Liver (tissue), 9 donors: Measurements from ENCODE around the gene PIK3CA. TPM values are rescaled to one million over a fixed set of nuclear protein-coding genes. Genes with fewer than 3 reads are reported as not detected.
"Not testable (repeated sequence)": the region's sequence is repeated elsewhere in the genome, so short reads cannot be mapped to it uniquely, and the experiment has no call there.

Source experiments
- DNase-seq: peaks from one replicate; pipeline ENCODE4 v3.0.0-alpha.2; 2017; ENCODE audit warnings: low spot score
- H3K27ac ChIP-seq, 2 donors: one replicate each; pipeline ENCODE4 v1.7.0; 2013; ENCODE audit warnings: inconsistent platforms in 2 of 2, low read length in 2 of 2, control low read depth in 1 of 2, low read depth in 1 of 2, mild to moderate bottlenecking in 1 of 2
- H3K27me3 ChIP-seq, 4 donors: one replicate each; pipeline versions ENCODE4 v1.6.1 to v1.7.0; 2013; ENCODE audit warnings: low read length in 3 of 4, inconsistent platforms in 1 of 4, mild to moderate bottlenecking in 1 of 4, moderate library complexity in 1 of 4; ENCODE audit not compliant: control insufficient read depth in 4 of 4, insufficient read depth in 4 of 4
- H3K36me3 ChIP-seq, 4 donors: one replicate each; pipeline versions ENCODE4 v1.6.1 to v1.7.0; 2013; ENCODE audit warnings: low read length in 3 of 4, mild to moderate bottlenecking in 3 of 4, low read depth in 1 of 4, moderate library complexity in 1 of 4; ENCODE audit not compliant: control insufficient read depth in 4 of 4, insufficient read depth in 3 of 4
- H3K4me1 ChIP-seq, 4 donors: one replicate each; pipeline versions ENCODE4 v1.6.1 to v1.7.0; 2013; ENCODE audit warnings: low read length in 3 of 4, mild to moderate bottlenecking in 3 of 4, moderate library complexity in 1 of 4; ENCODE audit not compliant: control insufficient read depth in 4 of 4, insufficient read depth in 4 of 4
- H3K4me3 ChIP-seq, 3 donors: one replicate each; pipeline versions ENCODE4 v1.6.1 to v1.7.0; 2013; ENCODE audit warnings: low read length in 3 of 3, control low read depth in 1 of 3, low read depth in 1 of 3, mild to moderate bottlenecking in 1 of 3
- H3K9ac ChIP-seq, 2 donors: one replicate each; pipeline ENCODE4 v1.7.0; 2013; ENCODE audit warnings: low read length in 2 of 2, mild to moderate bottlenecking in 2 of 2, moderate library complexity in 2 of 2, control low read depth in 1 of 2, low read depth in 1 of 2
- H3K9me3 ChIP-seq, 4 donors: one replicate each; pipeline versions ENCODE4 v1.6.1 to v1.7.0; 2013; ENCODE audit warnings: low read length in 3 of 4; ENCODE audit not compliant: control insufficient read depth in 4 of 4
- CTCF ChIP-seq: fragments of 150-350 bp; IDR thresholded peaks from 2 replicates; pipeline ENCODE4 v1.5.1; 2017; ENCODE audit warnings: improper control_type of control experiment, low read depth, low read length; ENCODE audit not compliant: missing input control
- FOXA1 ChIP-seq: IDR thresholded peaks from 2 replicates; pipeline ENCODE4 v1.6.1; 2016; ENCODE audit warnings: antibody characterized with exemption
- FOXA2 ChIP-seq: IDR thresholded peaks from 2 replicates; pipeline ENCODE4 v1.6.1; 2016; ENCODE audit warnings: antibody characterized with exemption
- HNF4A ChIP-seq, 2 donors: conservative IDR thresholded peaks; 2 replicates each; pipeline ENCODE4 v1.6.1; 2016; ENCODE audit warnings: antibody characterized with exemption in 2 of 2, mild to moderate bottlenecking in 2 of 2
- HNF4G ChIP-seq: IDR thresholded peaks from 2 replicates; pipeline ENCODE4 v1.6.1; 2016; ENCODE audit warnings: antibody characterized with exemption
- JUND ChIP-seq, 2 donors: IDR thresholded peaks; 2 replicates each; pipeline ENCODE4 v1.6.1; 2016; ENCODE audit warnings: antibody characterized with exemption in 2 of 2
- MAX ChIP-seq: IDR thresholded peaks from 2 replicates; pipeline ENCODE4 v1.6.1; 2016; ENCODE audit warnings: antibody characterized with exemption
- NR2F2 ChIP-seq: IDR thresholded peaks from 2 replicates; pipeline ENCODE4 v1.6.1; 2016; ENCODE audit warnings: antibody characterized with exemption
- RAD21 ChIP-seq, 2 donors: IDR thresholded peaks; 2 replicates each; pipeline ENCODE4 v1.6.1; 2016; ENCODE audit warnings: antibody characterized with exemption in 2 of 2, mild to moderate bottlenecking in 2 of 2
- REST ChIP-seq: IDR thresholded peaks from 2 replicates; pipeline ENCODE4 v1.6.1; 2016; ENCODE audit warnings: antibody characterized with exemption, mild to moderate bottlenecking
- RXRA ChIP-seq, 2 donors: IDR thresholded peaks; 2 replicates each; pipeline ENCODE4 v1.6.1; 2017 to 2018; ENCODE audit warnings: antibody characterized with exemption in 2 of 2, mild to moderate bottlenecking in 1 of 2
- SP1 ChIP-seq: IDR thresholded peaks from 2 replicates; pipeline ENCODE4 v1.6.1; 2018; ENCODE audit warnings: antibody characterized with exemption, mild to moderate bottlenecking
- YY1 ChIP-seq: IDR thresholded peaks from 2 replicates; pipeline ENCODE4 v1.6.1; 2016; ENCODE audit warnings: antibody characterized with exemption, mild to moderate bottlenecking
- WGBS: extraction: QIAGEN DNeasy Blood & Tissue Kit; methylation state at CpG from one replicate; pipeline ENCODE4 v1.1.7; 2013; 5-methylcytosine and 5-hydroxymethylcytosine counted together
- polyA plus RNA-seq, 2 donors: library from polyadenylated mRNA; stranded (reverse) in 1 of 2; unstranded in 1 of 2; fragments of 200-250 nt in 1 of 2; fragments of >200 nt in 1 of 2; fragmentation: Nextera tagmentation in 1 of 2; extraction: Ambion mirVana in 1 of 2; gene quantifications; one replicate each; pipeline versions ENCODE4 v1.2.1 to v1.2.3, GENCODE V29; 2013 to 2015
- total RNA-seq, 2 donors: library from RNA; depleted of rRNA; stranded (reverse); fragments of >200 nt; gene quantifications; one replicate each; pipeline ENCODE4 v1.2.3, GENCODE V29; 2014
- donor health status: healthy.
- donor health status: healthy.
- donor health status: healthy.
- donor health status: healthy.
- donor health status: healthy.

PIK3CA gene
- total and polyA plus RNA-seq, 4 donors = 3.6 to 14.6 (median 7.2) TPM

- H3K9me3 ChIP-seq = no peaks in the 10 kb centered on the region
- H3K36me3 ChIP-seq = no peaks in the 10 kb centered on the region
- no peak overlapping the region for H3K27ac ChIP-seq
- 70% methylated on average over 4 of the region's 4 CpGs for WGBS
- no peak for DNase-seq
- TF ChIP-seq REST (no peak), SP1 (no peak), FOXA2 (no peak), RAD21 (IDR thresholded peaks at IDR 0.05) (no peak), YY1 (no peak), FOXA1 (no peak), NR2F2 (no peak), CTCF (no peak), MAX (no peak), HNF4G (no peak), JUND (IDR thresholded peaks at IDR 0.05) (no peak), RXRA (IDR thresholded peaks at IDR 0.05) (no peak)
- H3K4me1 ChIP-seq = no peaks in the 10 kb centered on the region
- H3K9ac ChIP-seq = no peak overlapping the region
- peaks cover 0 to 3% (median 0%) of the 10 kb centered on the region in 4 donors for H3K27me3 ChIP-seq
- H3K4me3 ChIP-seq = no peak overlapping the region
Observed at GRCh38 chr3:179269152-179269707, 121.1 kb downstream of the PIK3CA start.

- TF ChIP-seq REST = no peak
- no peak for TF ChIP-seq HNF4A (conservative IDR thresholded peaks at IDR 0.05)
- peak; percentile 51 to 74 for TF ChIP-seq RAD21 (IDR thresholded peaks at IDR 0.05)
- TF ChIP-seq MAX = no peak
- no peak overlapping the region for H3K27ac ChIP-seq
- no peak for DNase-seq
- no peaks in the 10 kb centered on the region for H3K4me1 ChIP-seq
- no peaks in the 10 kb centered on the region for H3K27me3 ChIP-seq
- no peaks in the 10 kb centered on the region for H3K9me3 ChIP-seq
- 92% methylated on average over 3 of the region's 3 CpGs for WGBS
- no peak overlapping the region for H3K9ac ChIP-seq
- no peaks in the 10 kb centered on the region for H3K36me3 ChIP-seq
- H3K4me3 ChIP-seq = no peak overlapping the region
Observed at GRCh38 chr3:179272385-179272784, 124.2 kb downstream of the PIK3CA start.

- H3K9ac ChIP-seq, H3K9me3 ChIP-seq, H3K36me3 ChIP-seq, DNase-seq, H3K4me3 ChIP-seq, H3K27ac ChIP-seq, H3K27me3 ChIP-seq, H3K4me1 ChIP-seq: not testable (repeated sequence)
- WGBS = 97% methylated on average over 2 of the region's 2 CpGs
Observed at GRCh38 chr3:179274434-179274833, 126.3 kb downstream of the PIK3CA start.
